ENCODE results near the gene WNT9A.

DNA sequence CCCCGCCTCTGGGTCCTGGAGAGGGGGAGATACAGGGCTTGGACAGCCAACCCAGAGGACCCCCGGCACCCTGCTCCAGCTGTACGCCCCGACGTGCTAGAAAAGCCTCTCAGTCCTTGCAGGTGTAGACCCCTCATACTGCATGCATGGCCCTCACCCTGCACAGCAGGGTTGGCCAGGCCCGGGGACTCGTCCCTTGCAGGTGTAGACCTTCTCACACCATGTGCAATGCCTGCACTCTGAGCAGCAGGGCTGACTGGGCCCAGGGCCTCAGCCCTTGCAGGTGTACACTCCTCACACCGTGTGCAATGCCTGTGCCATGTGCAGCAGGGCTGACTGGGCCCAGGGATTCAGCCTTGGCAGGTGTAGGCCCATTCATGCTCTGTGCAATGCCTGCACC lies 26.8 kb downstream of the WNT9A start:
- TF ChIP-seq CTCF (IDR thresholded peaks at IDR 0.05; ENCODE audit: insufficient read depth, low read length) (no peak), POLR2AphosphoS5 (IDR thresholded peaks at IDR 0.05; ENCODE audit: low read depth) (no peak), GABPA (IDR thresholded peaks at IDR 0.05; ENCODE audit: low read depth) (no peak), REST (IDR thresholded peaks at IDR 0.05; ENCODE audit: insufficient replicate concordance, low read depth) (no peak)
